HCT116 (cell line): ENCODE results near the gene ACOX3. TPM values are rescaled to one million over a fixed set of nuclear protein-coding genes. Genes with fewer than 3 reads are reported as not detected.

Experiments
- ATAC-seq: fragments of 200-7000 bp; cut with Tn5 transposase; 2 replicates; pipeline ENCODE4 v1.9.1; 2020; ENCODE audit warnings: mild to moderate bottlenecking, moderate library complexity
- BruUV-seq: library from RNA; stranded (reverse); fragments of 400-500 nt; replicated peaks from 2 replicates; lab custom pipeline; 2021; lab: Mats Ljungman, UMichigan
- CTCF ChIA-PET: fragments of 300-600 bp; sonication (Branson Sonifier 250); formaldehyde crosslinking; loops from one replicate; lab custom pipeline; 2021; ENCODE audit warnings: antibody characterized with exemption; lab: Charles Lee
- POLR2A ChIA-PET: fragments of 300-600, 350-600 bp; sonication (Branson Sonifier 250); formaldehyde crosslinking; loops from one replicate; lab custom pipeline; 2021; ENCODE audit warnings: antibody characterized with exemption; lab: Charles Lee
- RAD21 ChIA-PET, 2 experiments: fragments of 300-600 bp; sonication (Branson Sonifier 250); formaldehyde crosslinking; loops; one replicate each; lab custom pipeline; 2023; ENCODE audit warnings: low total read pairs in 2 of 2; ENCODE audit not compliant: uncharacterized antibody in 2 of 2, unreplicated experiment in 2 of 2, low non-redundant PET in 1 of 2; lab: Charles Lee
- DNase-seq: peaks from one replicate; pipeline ENCODE4 v3.0.0-alpha.2; 2010; ENCODE audit warnings: low read depth, low spot score
- H2AFZ ChIP-seq: fragments of 200-600 bp; shearing (Covaris generic), sonication (generic); 2 replicates; pipeline ENCODE4 v1.6.1; 2017; ENCODE audit warnings: low read depth, mixed run types, mixed read lengths, antibody characterized with exemption, low read length; ENCODE audit not compliant: poor library complexity, severe bottlenecking
- H3K27ac ChIP-seq: 2 replicates; pipeline ENCODE4 v1.5.1; 2012; ENCODE audit warnings: low read depth, low read length
- H3K27me3 ChIP-seq: fragments of 200-600 bp; sonication (generic); 2 replicates; pipeline ENCODE4 v1.6.1; 2016; ENCODE audit warnings: mixed run types, low read length, mixed read lengths; ENCODE audit not compliant: insufficient read depth
- H3K36me3 ChIP-seq, 2 experiments: fragments of 200-500 bp in 1 of 2; fragments of 200-600 bp in 1 of 2; sonication (Bioruptor generic) in 1 of 2; sonication (generic) in 1 of 2; 2 replicates each; pipeline versions ENCODE4 v1.5.1 to v1.6.1; 2014 to 2016; ENCODE audit warnings: low read length in 2 of 2, inconsistent platforms in 1 of 2, mixed read lengths in 1 of 2, mixed run types in 1 of 2; ENCODE audit not compliant: insufficient read depth in 2 of 2, control insufficient read depth in 1 of 2
- H3K4me1 ChIP-seq, 2 experiments: fragments of 200-600 bp in 1 of 2; sonication (generic) in 1 of 2; 2 replicates each; pipeline versions ENCODE4 v1.5.1 to v1.6.1; 2012 to 2017; ENCODE audit warnings: low read length in 2 of 2, inconsistent platforms in 1 of 2, mild to moderate bottlenecking in 1 of 2, mixed read lengths in 1 of 2, mixed run types in 1 of 2, moderate library complexity in 1 of 2; ENCODE audit not compliant: insufficient read depth in 2 of 2, control insufficient read depth in 1 of 2
- H3K4me2 ChIP-seq: fragments of 200-600 bp; sonication (generic); 2 replicates; pipeline ENCODE4 v1.6.1; 2017; ENCODE audit warnings: mixed run types, low read length, mixed read lengths
- H3K4me3 ChIP-seq, 2 experiments: fragments of 200-600 bp in 1 of 2; sonication (generic) in 1 of 2; replicated peaks in 1 of 2; 2 replicates each; pipeline ENCODE4 v1.5.1; 2011 to 2016; ENCODE audit warnings: low read length in 2 of 2, control low read depth in 1 of 2, low read depth in 1 of 2, mild to moderate bottlenecking in 1 of 2, mixed read lengths in 1 of 2, mixed run types in 1 of 2
- H3K79me2 ChIP-seq: fragments of 200-600 bp; sonication (generic); 2 replicates; pipeline ENCODE4 v1.6.1; 2017; ENCODE audit warnings: mild to moderate bottlenecking, mixed run types, low read length, moderate library complexity, mixed read lengths; ENCODE audit not compliant: insufficient read depth
- H3K9ac ChIP-seq: fragments of 200-600 bp; sonication (generic); 2 replicates; pipeline ENCODE4 v1.6.1; 2016; ENCODE audit warnings: low read length, mixed read lengths
- H3K9me2 ChIP-seq: fragments of 200-600 bp; sonication (generic), shearing (Covaris generic); 2 replicates; pipeline ENCODE4 v1.6.1; 2017; ENCODE audit warnings: mixed run types, mild to moderate bottlenecking, moderate library complexity; ENCODE audit not compliant: insufficient read depth
- H3K9me3 ChIP-seq, 2 experiments: fragments of 200-500 bp in 1 of 2; fragments of 200-600 bp in 1 of 2; sonication (Bioruptor generic) in 1 of 2; sonication (generic) in 1 of 2; 2 replicates each; pipeline ENCODE4 v1.6.1; 2014 to 2017; ENCODE audit warnings: low read length in 2 of 2, mixed read lengths in 2 of 2, inconsistent platforms in 1 of 2, low read depth in 1 of 2, mild to moderate bottlenecking in 1 of 2, mixed run types in 1 of 2, moderate library complexity in 1 of 2; ENCODE audit not compliant: control insufficient read depth in 1 of 2, insufficient read depth in 1 of 2
- H4K20me1 ChIP-seq: fragments of 200-600 bp; sonication (generic), shearing (Covaris generic); 2 replicates; pipeline ENCODE4 v1.6.1; 2017; ENCODE audit warnings: mixed run types, mild to moderate bottlenecking, moderate library complexity; ENCODE audit not compliant: insufficient read depth
- ATF3 ChIP-seq: IDR thresholded peaks from 2 replicates; pipeline ENCODE4 v1.6.1; 2012
- CBX3 ChIP-seq: IDR thresholded peaks from 2 replicates; pipeline ENCODE4 v1.6.1; 2012; ENCODE audit warnings: low read depth
- CTCF ChIP-seq, 3 experiments: fragments of 200-600 bp in 1 of 3; sonication (generic) in 1 of 3; IDR thresholded peaks in 2 of 3; conservative IDR thresholded peaks in 1 of 3; 2 replicates each; pipeline ENCODE4 v1.5.1; 2012 to 2017; ENCODE audit warnings: low read depth in 2 of 3, low read length in 2 of 3, antibody characterized with exemption in 1 of 3, borderline replicate concordance in 1 of 3, control low read depth in 1 of 3, mild to moderate bottlenecking in 1 of 3, mixed read lengths in 1 of 3, mixed run types in 1 of 3, moderate library complexity in 1 of 3; ENCODE audit not compliant: insufficient read depth in 1 of 3
- EGR1 ChIP-seq: IDR thresholded peaks from 2 replicates; pipeline ENCODE4 v1.6.1; 2012; ENCODE audit warnings: low read depth
- EZH2 ChIP-seq: fragments of 200-600 bp; sonication (generic); IDR thresholded peaks from 2 replicates; pipeline ENCODE4 v1.6.1; 2017; ENCODE audit warnings: antibody characterized with exemption, mixed run types
- FOSL1 ChIP-seq: IDR thresholded peaks from 2 replicates; pipeline ENCODE4 v1.6.1; 2012; ENCODE audit warnings: low read depth
- JUND ChIP-seq: IDR thresholded peaks from 2 replicates; pipeline ENCODE4 v1.6.1; 2012
- MAX ChIP-seq: IDR thresholded peaks from 2 replicates; pipeline ENCODE4 v1.6.1; 2012
- POLR2AphosphoS5 ChIP-seq: IDR thresholded peaks from 2 replicates; pipeline ENCODE4 v1.6.1; 2011; ENCODE audit warnings: mild to moderate bottlenecking, low read depth, low read length, moderate library complexity
- REST ChIP-seq: IDR thresholded peaks from 2 replicates; pipeline ENCODE4 v1.6.1; 2012; ENCODE audit warnings: low read depth
- SIN3A ChIP-seq: IDR thresholded peaks from 2 replicates; pipeline ENCODE4 v1.6.1; 2012; ENCODE audit warnings: low read depth
- SP1 ChIP-seq: IDR thresholded peaks from 2 replicates; pipeline ENCODE4 v1.6.1; 2012; ENCODE audit warnings: low read depth
- TCF7L2 ChIP-seq: IDR thresholded peaks from 2 replicates; pipeline ENCODE4 v1.7.0; 2011; ENCODE audit warnings: borderline replicate concordance, inconsistent platforms; ENCODE audit not compliant: insufficient read depth, insufficient read length; ENCODE audit errors: extremely low read depth
- YY1 ChIP-seq: IDR thresholded peaks from 2 replicates; pipeline ENCODE4 v1.6.1; 2011; ENCODE audit warnings: low read length, low read depth, moderate library complexity, mild to moderate bottlenecking; ENCODE audit not compliant: insufficient replicate concordance; ENCODE audit errors: extremely low read depth
- ZNF274 ChIP-seq: fragments of 200-500 bp; sonication (Bioruptor generic); IDR thresholded peaks from 2 replicates; pipeline ENCODE4 v1.6.1; 2014; ENCODE audit warnings: mild to moderate bottlenecking, low read depth, low read length, inconsistent platforms
- intact Hi-C: fragments of 100-400 bp; cut with micrococcal nuclease; formaldehyde crosslinking; loops from 2 replicates; pipeline ENCODE4 v1.10.0; 2022
- total RNA-seq: library from RNA; stranded (reverse); gene quantifications from one replicate; pipeline ENCODE4 v1.2.1, GENCODE V29; 2021; ENCODE audit not compliant: unreplicated experiment

ACOX3 gene
- total RNA-seq, 1 experiment from 2014 or later, result 16.9 TPM

GRCh38 chr4:8332891-8333331 lies 107.6 kb downstream of the ACOX3 start:
- intact Hi-C loops, result no loop called here
- H3K4me1 ChIP-seq, result peaks cover 0 to 4% of the 10 kb centered on the region in 2 experiments; a peak in 1 of 4 replicates
- DNase-seq (no peak), ATAC-seq (no peak)
- H3K9me2 ChIP-seq, result no peaks in the 10 kb centered on the region
- H3K9me3 ChIP-seq, result peaks cover 0 to 8% of the 10 kb centered on the region in 2 experiments; a peak in 3 of 4 replicates
- no peak overlapping the region for H2AFZ ChIP-seq
- POLR2A ChIA-PET, result no interaction called here
- H3K79me2 ChIP-seq, result no peaks in the 10 kb centered on the region
- no peak overlapping the region for H3K4me3 ChIP-seq
- no peaks in the 10 kb centered on the region for H4K20me1 ChIP-seq
- H3K27ac ChIP-seq, result no peak overlapping the region
- no peak overlapping the region for H3K9ac ChIP-seq
- TF ChIP-seq JUND, result no peak
- TF ChIP-seq POLR2AphosphoS5, result no peak
- TF ChIP-seq EZH2, result no peak
- TF ChIP-seq FOSL1, result no peak
- TF ChIP-seq ZNF274, result no peak
- no peak for TF ChIP-seq CBX3
- no peak for TF ChIP-seq ATF3
- TF ChIP-seq MAX, result no peak
- TF ChIP-seq TCF7L2, result no peak
- no peak for TF ChIP-seq YY1
- TF ChIP-seq SIN3A, result no peak
- no peak for TF ChIP-seq CTCF (IDR thresholded peaks at IDR 0.05 in 2 of 3, conservative IDR thresholded peaks at IDR 0.05 in 1 of 3; ENCODE audit: borderline replicate concordance in 1 of 3, insufficient read depth in 1 of 3, low read depth in 2 of 3, low read length in 2 of 3)
- TF ChIP-seq SP1, result no peak
- no peak for TF ChIP-seq EGR1
- TF ChIP-seq REST, result no peak
- no peaks in the 10 kb centered on the region for H3K27me3 ChIP-seq
- BruUV-seq, result no TSS peak
- no peak overlapping the region for H3K4me2 ChIP-seq
- no peaks in the 10 kb centered on the region for H3K36me3 ChIP-seq
- RAD21 ChIA-PET, result no interaction called here
- CTCF ChIA-PET, result no interaction called here
